ENCODE data around the gene SMC5.

Gene SMC5

GRCh38 chr9:70367305-70367930 is 108.6 kb downstream of the SMC5 start:
- Histone ChIP-seq H3K36me3 (ENCODE audit: insufficient read depth, low read length) (no peaks in the 10 kb centered on the region), H3K9ac (ENCODE audit: low read length) (no peak overlapping the region), H3K4me1 (ENCODE audit: insufficient read depth, low read length) (no peaks in the 10 kb centered on the region), H3K27me3 (ENCODE audit: control insufficient read depth in 1 of 2, insufficient read depth in 2 of 2, low read length in 2 of 2) (no peaks in the 10 kb centered on the region), H3K27ac (ENCODE audit: low read depth, low read length) (no peak overlapping the region), H3K9me3 (ENCODE audit: low read length) (no peaks in the 10 kb centered on the region), H3K4me3 (ENCODE audit: low read depth in 1 of 2, low read length in 2 of 2) (no peak overlapping the region)

- no peak overlapping the region for H3K4me3 ChIP-seq (ENCODE audit: low read depth in 1 of 2, low read length in 2 of 2)
- no peak overlapping the region for H3K27ac ChIP-seq (ENCODE audit: low read depth, low read length)
Observed at GRCh38 chr9:70374962-70375618, 116.3 kb downstream of the SMC5 start.

GRCh38 chr9:70382046-70382708 is 123.4 kb downstream of the SMC5 start:
- Histone ChIP-seq H3K9me3 (ENCODE audit: low read length) (no peaks in the 10 kb centered on the region), H3K27ac (ENCODE audit: low read depth, low read length) (no peak overlapping the region), H3K4me3 (ENCODE audit: low read depth in 1 of 2, low read length in 2 of 2) (no peak overlapping the region), H3K4me1 (ENCODE audit: insufficient read depth, low read length) (peaks cover 19% of the 10 kb centered on the region), H3K9ac (ENCODE audit: low read length) (no peak overlapping the region), H3K27me3 (ENCODE audit: control insufficient read depth in 1 of 2, insufficient read depth in 2 of 2, low read length in 2 of 2) (no peaks in the 10 kb centered on the region), H3K36me3 (ENCODE audit: insufficient read depth, low read length) (peaks cover 26% of the 10 kb centered on the region)

More at GRCh38 chr9:70374962-70375618, 116.3 kb downstream of the SMC5 start:
- Histone ChIP-seq H3K36me3 (ENCODE audit: insufficient read depth, low read length) (no peaks in the 10 kb centered on the region), H3K27me3 (ENCODE audit: control insufficient read depth in 1 of 2, insufficient read depth in 2 of 2, low read length in 2 of 2) (no peaks in the 10 kb centered on the region), H3K9me3 (ENCODE audit: low read length) (no peaks in the 10 kb centered on the region), H3K4me1 (ENCODE audit: insufficient read depth, low read length) (no peaks in the 10 kb centered on the region), H3K9ac (ENCODE audit: low read length) (no peak overlapping the region)

- no peak overlapping the region for H3K27ac ChIP-seq (ENCODE audit: low read depth, low read length)
- H3K4me1 ChIP-seq (ENCODE audit: insufficient read depth, low read length) = peaks cover 19% of the 10 kb centered on the region
Observed at GRCh38 chr9:70382709-70383605, 124.2 kb downstream of the SMC5 start.

GRCh38 chr9:70385426-70385825 is 126.6 kb downstream of the SMC5 start:
- Histone ChIP-seq H3K36me3 (ENCODE audit: insufficient read depth, low read length) (peaks cover 26% of the 10 kb centered on the region), H3K4me1 (ENCODE audit: insufficient read depth, low read length) (peaks cover 33% of the 10 kb centered on the region), H3K9me3 (ENCODE audit: low read length) (no peaks in the 10 kb centered on the region), H3K4me3 (ENCODE audit: low read depth in 1 of 2, low read length in 2 of 2) (no peak overlapping the region), H3K27me3 (ENCODE audit: control insufficient read depth in 1 of 2, insufficient read depth in 2 of 2, low read length in 2 of 2) (no peaks in the 10 kb centered on the region), H3K9ac (ENCODE audit: low read length) (no peak overlapping the region), H3K27ac (ENCODE audit: low read depth, low read length) (no peak overlapping the region)

More at GRCh38 chr9:70382709-70383605, 124.2 kb downstream of the SMC5 start:
- Histone ChIP-seq H3K9ac (ENCODE audit: low read length) (no peak overlapping the region), H3K27me3 (ENCODE audit: control insufficient read depth in 1 of 2, insufficient read depth in 2 of 2, low read length in 2 of 2) (no peaks in the 10 kb centered on the region), H3K4me3 (ENCODE audit: low read depth in 1 of 2, low read length in 2 of 2) (no peak overlapping the region), H3K36me3 (ENCODE audit: insufficient read depth, low read length) (peaks cover 26% of the 10 kb centered on the region), H3K9me3 (ENCODE audit: low read length) (no peaks in the 10 kb centered on the region)

GRCh38 chr9:70387663-70388062 is 128.9 kb downstream of the SMC5 start:
- Histone ChIP-seq H3K9ac (ENCODE audit: low read length) (no peak overlapping the region), H3K4me1 (ENCODE audit: insufficient read depth, low read length) (peaks cover 56% of the 10 kb centered on the region), H3K9me3 (ENCODE audit: low read length) (no peaks in the 10 kb centered on the region), H3K27me3 (ENCODE audit: control insufficient read depth in 1 of 2, insufficient read depth in 2 of 2, low read length in 2 of 2) (no peaks in the 10 kb centered on the region), H3K27ac (ENCODE audit: low read depth, low read length) (no peak overlapping the region), H3K4me3 (ENCODE audit: low read depth in 1 of 2, low read length in 2 of 2) (no peak overlapping the region), H3K36me3 (ENCODE audit: insufficient read depth, low read length) (peaks cover 26% of the 10 kb centered on the region)

- peaks cover 18% of the 10 kb centered on the region for H3K36me3 ChIP-seq (ENCODE audit: insufficient read depth, low read length)
- H3K4me1 ChIP-seq (ENCODE audit: insufficient read depth, low read length) = peaks cover 54% of the 10 kb centered on the region
- H3K9ac ChIP-seq (ENCODE audit: low read length) = no peak overlapping the region
- H3K4me3 ChIP-seq (ENCODE audit: low read depth in 1 of 2, low read length in 2 of 2) = no peak overlapping the region
- no peak overlapping the region for H3K27ac ChIP-seq (ENCODE audit: low read depth, low read length)
- no peaks in the 10 kb centered on the region for H3K9me3 ChIP-seq (ENCODE audit: low read length)
- H3K27me3 ChIP-seq (ENCODE audit: control insufficient read depth in 1 of 2, insufficient read depth in 2 of 2, low read length in 2 of 2) = no peaks in the 10 kb centered on the region
Observed at GRCh38 chr9:70389188-70389587, 130.4 kb downstream of the SMC5 start.

GRCh38 chr9:70389621-70390266 is 131.0 kb downstream of the SMC5 start:
- Histone ChIP-seq H3K36me3 (ENCODE audit: insufficient read depth, low read length) (peaks cover 17% of the 10 kb centered on the region), H3K4me3 (ENCODE audit: low read depth in 1 of 2, low read length in 2 of 2) (no peak overlapping the region), H3K27ac (ENCODE audit: low read depth, low read length) (peak overlapping the region; percentile 6), H3K9ac (ENCODE audit: low read length) (no peak overlapping the region), H3K4me1 (ENCODE audit: insufficient read depth, low read length) (peaks cover 59% of the 10 kb centered on the region), H3K27me3 (ENCODE audit: control insufficient read depth in 1 of 2, insufficient read depth in 2 of 2, low read length in 2 of 2) (no peaks in the 10 kb centered on the region), H3K9me3 (ENCODE audit: low read length) (no peaks in the 10 kb centered on the region)

- no peak overlapping the region for H3K9ac ChIP-seq (ENCODE audit: low read length)
- no peaks in the 10 kb centered on the region for H3K27me3 ChIP-seq (ENCODE audit: control insufficient read depth in 1 of 2, insufficient read depth in 2 of 2, low read length in 2 of 2)
- peaks cover 12% of the 10 kb centered on the region for H3K36me3 ChIP-seq (ENCODE audit: insufficient read depth, low read length)
- no peak overlapping the region for H3K27ac ChIP-seq (ENCODE audit: low read depth, low read length)
- peaks cover 57% of the 10 kb centered on the region for H3K4me1 ChIP-seq (ENCODE audit: insufficient read depth, low read length)
- no peak overlapping the region for H3K4me3 ChIP-seq (ENCODE audit: low read depth in 1 of 2, low read length in 2 of 2)
- no peaks in the 10 kb centered on the region for H3K9me3 ChIP-seq (ENCODE audit: low read length)
Observed at GRCh38 chr9:70390933-70391341, 132.2 kb downstream of the SMC5 start.

- no peak overlapping the region for H3K9ac ChIP-seq (ENCODE audit: low read length)
- no peak overlapping the region for H3K27ac ChIP-seq (ENCODE audit: low read depth, low read length)
- H3K4me1 ChIP-seq (ENCODE audit: insufficient read depth, low read length) = peaks cover 59% of the 10 kb centered on the region
- H3K9me3 ChIP-seq (ENCODE audit: low read length) = no peaks in the 10 kb centered on the region
- no peak overlapping the region for H3K4me3 ChIP-seq (ENCODE audit: low read depth in 1 of 2, low read length in 2 of 2)
- no peaks in the 10 kb centered on the region for H3K27me3 ChIP-seq (ENCODE audit: control insufficient read depth in 1 of 2, insufficient read depth in 2 of 2, low read length in 2 of 2)
- no peaks in the 10 kb centered on the region for H3K36me3 ChIP-seq (ENCODE audit: insufficient read depth, low read length)
Observed at GRCh38 chr9:70392189-70392588, 133.4 kb downstream of the SMC5 start.

Measured in muscle layer of colon (tissue), 2 donors.